Hepatocyte (in vitro differentiated cells): ENCODE measurements around the gene ANKRD1.

ENCODE experiments used
- CTCF ChIP-seq: fragments of 200-600 bp; sonication (generic); IDR thresholded peaks from 2 replicates; pipeline ENCODE4 v1.5.1; 2016; ENCODE audit warnings: antibody characterized with exemption, mild to moderate bottlenecking; ENCODE audit not compliant: poor library complexity
- EZH2 ChIP-seq: fragments of 200-600 bp; sonication (generic); IDR thresholded peaks from 2 replicates; pipeline ENCODE4 v1.6.1; 2016; ENCODE audit warnings: antibody characterized with exemption, mild to moderate bottlenecking, borderline replicate concordance
- EZH2phosphoT487 ChIP-seq: fragments of 200-600 bp; sonication (generic); IDR thresholded peaks from one replicate; pipeline ENCODE4 v1.6.1; 2018; ENCODE audit warnings: antibody characterized with exemption, mild to moderate bottlenecking, low read depth, moderate library complexity; ENCODE audit not compliant: unreplicated experiment, severe bottlenecking

GRCh38 chr10:90958781-90959180, 37.9 kb upstream of the ANKRD1 start:
- no peak for TF ChIP-seq CTCF
- no peak for TF ChIP-seq EZH2phosphoT487
- no peak for TF ChIP-seq EZH2
